NB4 (cell line): Measurements from ENCODE around the gene SDR39U1.

Experiments used
- POLR2A ChIP-seq: IDR thresholded peaks from 2 replicates; pipeline ENCODE4 v1.6.1; 2011; ENCODE audit warnings: mild to moderate bottlenecking; ENCODE audit not compliant: insufficient read length; ENCODE audit errors: extremely low read depth
- TF ChIP-seq, protein P1 (sequence below): IDR thresholded peaks from one replicate; pipeline ENCODE4 v1.5.1; 2012; ENCODE audit warnings: low read depth, low read length

DNA sequence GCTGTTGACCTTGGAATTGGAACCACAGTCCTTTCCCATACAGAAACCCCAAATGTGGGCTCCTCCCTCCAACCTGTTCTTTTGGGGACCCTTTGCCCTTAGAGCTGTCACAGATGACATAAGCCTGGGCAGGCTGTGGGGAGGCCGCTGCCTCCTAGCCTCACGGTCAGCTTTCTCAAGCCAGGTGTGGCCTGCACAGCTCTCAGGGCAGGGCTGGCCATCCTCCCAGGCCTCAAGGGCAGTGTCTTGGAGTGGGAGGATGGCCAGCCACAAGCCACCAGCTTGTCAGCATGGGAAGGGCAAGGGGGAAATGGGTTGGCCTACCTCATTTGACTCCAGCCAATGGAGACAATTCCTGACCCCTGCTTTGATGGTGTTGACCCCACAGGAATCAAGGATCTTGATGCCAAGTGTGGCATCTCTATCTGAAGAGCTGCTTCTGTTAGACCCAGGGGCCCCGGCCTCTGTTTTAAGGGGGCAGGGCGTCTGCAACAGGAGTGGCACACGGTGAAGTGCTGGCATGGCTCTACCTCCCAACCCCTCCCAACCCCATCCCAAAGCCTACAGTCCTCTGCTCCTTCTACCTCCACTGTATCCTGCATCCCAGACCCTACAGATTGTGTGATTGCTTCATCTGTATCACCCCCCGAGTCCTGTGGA is 24.6 kb downstream of the SDR39U1 start:
- TF ChIP-seq, protein P1, sequence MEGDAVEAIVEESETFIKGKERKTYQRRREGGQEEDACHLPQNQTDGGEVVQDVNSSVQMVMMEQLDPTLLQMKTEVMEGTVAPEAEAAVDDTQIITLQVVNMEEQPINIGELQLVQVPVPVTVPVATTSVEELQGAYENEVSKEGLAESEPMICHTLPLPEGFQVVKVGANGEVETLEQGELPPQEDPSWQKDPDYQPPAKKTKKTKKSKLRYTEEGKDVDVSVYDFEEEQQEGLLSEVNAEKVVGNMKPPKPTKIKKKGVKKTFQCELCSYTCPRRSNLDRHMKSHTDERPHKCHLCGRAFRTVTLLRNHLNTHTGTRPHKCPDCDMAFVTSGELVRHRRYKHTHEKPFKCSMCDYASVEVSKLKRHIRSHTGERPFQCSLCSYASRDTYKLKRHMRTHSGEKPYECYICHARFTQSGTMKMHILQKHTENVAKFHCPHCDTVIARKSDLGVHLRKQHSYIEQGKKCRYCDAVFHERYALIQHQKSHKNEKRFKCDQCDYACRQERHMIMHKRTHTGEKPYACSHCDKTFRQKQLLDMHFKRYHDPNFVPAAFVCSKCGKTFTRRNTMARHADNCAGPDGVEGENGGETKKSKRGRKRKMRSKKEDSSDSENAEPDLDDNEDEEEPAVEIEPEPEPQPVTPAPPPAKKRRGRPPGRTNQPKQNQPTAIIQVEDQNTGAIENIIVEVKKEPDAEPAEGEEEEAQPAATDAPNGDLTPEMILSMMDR: no peak
- TF ChIP-seq POLR2A: no peak
